Measurements from ENCODE around the gene MYO7A. TPM values are rescaled to one million over a fixed set of nuclear protein-coding genes. Genes with fewer than 3 reads are reported as not detected.

Gene MYO7A
- total RNA-seq, 1 experiment from 2014 or later, result not detected

DNA sequence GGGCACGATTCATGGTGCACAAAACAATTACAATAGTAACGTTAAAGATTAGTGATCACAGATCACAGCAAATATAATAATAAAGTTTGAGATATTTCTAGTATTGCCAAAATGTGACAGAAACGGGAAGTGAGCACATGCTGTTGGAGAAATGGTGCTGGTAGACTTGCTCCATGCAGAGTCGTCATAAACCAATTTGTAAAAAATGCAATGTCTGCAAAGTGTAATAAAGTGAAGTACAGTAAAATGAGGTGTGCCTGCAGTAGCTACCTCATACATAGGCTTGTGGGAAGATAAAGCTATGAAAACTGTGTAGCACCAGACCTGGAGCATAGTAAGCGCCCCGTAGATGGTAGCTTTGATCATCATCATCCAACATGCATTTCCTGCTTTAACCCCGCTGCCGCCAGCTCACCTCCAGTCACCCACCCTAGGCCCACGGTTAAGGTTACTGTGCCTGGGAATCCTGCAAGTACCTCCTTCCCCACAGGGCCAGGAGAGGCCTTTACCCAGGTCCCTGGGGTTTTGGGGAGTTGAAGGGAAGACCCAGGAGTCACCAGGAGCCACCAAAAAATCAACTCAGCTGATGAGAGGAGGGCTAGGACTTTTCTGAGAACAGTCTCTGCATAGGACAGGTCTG is 59.2 kb downstream of the MYO7A start:
- in situ Hi-C loops (cut with HindIII; ENCODE audit: low pct_unique_long_range_greater_than_20kb, low sequenced_read_pairs), result no loop called here
- DNase-seq (ENCODE audit: low read depth), result no peak

DNA sequence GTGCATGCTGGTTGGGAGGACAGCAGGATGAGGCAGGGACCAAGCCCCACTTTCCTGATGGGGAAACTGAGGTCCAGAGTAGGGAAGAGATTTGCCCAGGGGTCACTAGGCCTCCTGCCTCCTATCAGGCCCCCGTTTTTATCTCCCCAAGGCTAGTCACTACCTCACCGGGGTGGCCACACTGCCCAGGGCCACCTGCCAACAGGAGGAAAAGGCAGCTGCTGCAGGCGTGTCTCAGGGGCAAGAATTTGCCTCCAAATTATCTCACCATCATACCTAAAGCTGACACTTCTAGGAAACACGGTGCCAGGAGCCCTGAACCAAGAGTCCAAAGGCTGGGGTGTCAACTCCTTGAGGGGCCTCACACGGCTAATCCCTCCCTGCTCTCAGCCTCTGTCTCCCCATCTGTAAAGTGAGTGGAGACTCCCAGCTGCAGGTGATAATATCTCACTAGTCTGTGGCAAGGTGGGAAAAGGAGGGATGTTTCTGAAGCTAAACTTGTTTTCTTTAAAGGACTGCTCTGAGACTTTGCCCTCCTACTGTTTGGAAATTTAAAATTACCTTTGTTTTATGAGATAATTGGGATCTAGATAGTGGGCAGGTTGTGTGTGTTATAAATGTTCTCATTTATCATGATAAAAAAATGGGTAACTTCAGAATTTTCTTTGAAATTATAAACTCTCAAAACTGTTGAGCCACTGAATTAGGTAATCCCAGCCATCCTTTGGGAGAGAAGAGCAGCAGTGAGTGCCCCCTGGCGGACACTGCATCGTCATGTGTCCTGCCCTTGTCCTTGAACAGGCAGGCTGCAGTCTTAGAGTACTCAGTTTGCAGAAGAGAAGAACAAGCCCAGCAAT is 60.0 kb downstream of the MYO7A start:
- DNase-seq (ENCODE audit: low read depth), result peak; percentile 35
- in situ Hi-C loops (cut with HindIII; ENCODE audit: low pct_unique_long_range_greater_than_20kb, low sequenced_read_pairs), result no loop called here

- in situ Hi-C loops (cut with HindIII; ENCODE audit: low pct_unique_long_range_greater_than_20kb, low sequenced_read_pairs), result no loop called here
- DNase-seq (ENCODE audit: low read depth), result no peak
Observed at GRCh38 chr11:77188633-77189491, 60.8 kb downstream of the MYO7A start.

- DNase-seq (ENCODE audit: low read depth), result no peak
- in situ Hi-C loops (cut with HindIII; ENCODE audit: low pct_unique_long_range_greater_than_20kb, low sequenced_read_pairs), result no loop called here
Observed at GRCh38 chr11:77189588-77190210, 61.7 kb downstream of the MYO7A start.

DNA sequence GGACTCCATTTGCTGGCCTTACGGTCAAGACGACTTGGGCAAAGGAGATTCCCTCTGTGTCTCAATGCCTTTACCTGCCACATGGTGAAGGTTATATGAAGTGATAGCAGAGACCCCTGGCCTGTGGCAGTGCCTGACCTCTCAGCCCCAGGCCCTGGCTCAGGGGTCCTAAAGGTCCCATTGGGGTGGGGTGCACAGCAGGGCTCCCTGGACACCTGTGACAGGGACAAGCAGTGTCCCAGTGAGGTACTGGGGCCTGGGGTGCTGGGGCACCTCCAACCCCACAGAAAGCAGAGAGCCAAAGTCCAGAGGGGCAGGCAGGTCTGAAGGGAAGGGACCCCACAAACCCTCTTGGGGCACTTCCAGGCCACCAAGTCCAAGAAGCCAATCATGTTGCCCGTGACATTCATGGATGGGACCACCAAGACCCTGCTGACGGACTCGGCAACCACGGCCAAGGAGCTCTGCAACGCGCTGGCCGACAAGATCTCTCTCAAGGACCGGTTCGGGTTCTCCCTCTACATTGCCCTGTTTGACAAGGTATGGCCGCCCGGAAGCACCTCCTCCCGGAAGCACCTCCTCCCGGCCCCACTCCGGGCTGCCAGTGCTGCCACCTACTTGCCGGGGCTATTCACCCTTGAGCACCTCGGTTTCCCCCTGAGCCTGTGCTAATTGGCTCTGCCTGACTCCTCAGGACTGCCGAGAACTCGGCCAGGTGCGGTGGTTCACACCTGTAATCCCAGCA is 62.5 kb downstream of the MYO7A start:
- DNase-seq (ENCODE audit: low read depth), result no peak
- in situ Hi-C loops (cut with HindIII; ENCODE audit: low pct_unique_long_range_greater_than_20kb, low sequenced_read_pairs), result no loop called here

DNA sequence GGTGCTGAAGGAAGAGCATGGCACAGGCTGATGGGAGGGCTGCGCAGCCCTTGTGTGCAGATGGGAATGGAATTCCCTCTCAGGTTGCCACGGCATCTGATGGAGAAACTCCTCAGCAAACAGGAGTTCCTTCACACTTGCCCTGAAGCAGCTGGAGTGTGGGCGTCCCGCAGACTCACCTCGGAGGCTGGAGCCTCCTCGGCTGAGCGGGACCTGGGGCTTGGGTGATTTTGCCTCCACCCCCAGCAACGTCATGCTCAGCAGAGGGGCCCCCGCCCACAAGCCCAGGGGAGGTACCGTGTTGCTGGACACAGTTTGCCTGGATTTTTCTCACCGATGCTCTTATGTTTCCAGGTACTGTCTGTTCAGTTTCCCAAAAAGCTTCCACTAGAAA is 63.4 kb downstream of the MYO7A start:
- DNase-seq (ENCODE audit: low read depth), result no peak
- in situ Hi-C loops (cut with HindIII; ENCODE audit: low pct_unique_long_range_greater_than_20kb, low sequenced_read_pairs), result no loop called here

- no peak for DNase-seq (ENCODE audit: low read depth)
- in situ Hi-C loops (cut with HindIII; ENCODE audit: low pct_unique_long_range_greater_than_20kb, low sequenced_read_pairs), result no loop called here
Observed at GRCh38 chr11:77191823-77192495, 63.9 kb downstream of the MYO7A start.

DNA sequence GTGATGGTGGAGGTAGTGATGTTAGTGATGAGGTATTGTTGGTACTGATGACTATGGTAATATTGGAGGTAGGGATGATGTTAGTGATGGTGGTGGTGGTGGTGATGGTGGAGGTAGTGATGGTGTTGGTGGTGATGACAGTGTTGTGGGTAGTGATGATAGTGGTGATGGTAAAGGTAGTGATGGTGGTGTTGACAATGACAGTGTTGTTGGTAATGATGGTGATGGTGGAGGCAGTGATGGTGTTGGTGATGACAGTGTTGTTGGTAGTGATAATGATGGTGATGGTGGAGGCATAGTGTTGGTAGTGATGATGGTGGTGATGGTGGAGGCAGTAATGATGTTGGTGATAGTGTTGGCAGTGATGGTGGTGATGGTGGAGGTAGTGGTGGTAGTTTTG is 65.1 kb downstream of the MYO7A start:
- in situ Hi-C loops (cut with HindIII; ENCODE audit: low pct_unique_long_range_greater_than_20kb, low sequenced_read_pairs), result no loop called here
- no peak for DNase-seq (ENCODE audit: low read depth)

GRCh38 chr11:77193911-77194830 is 66.1 kb downstream of the MYO7A start:
- no peak for DNase-seq (ENCODE audit: low read depth)
- in situ Hi-C loops (cut with HindIII; ENCODE audit: low pct_unique_long_range_greater_than_20kb, low sequenced_read_pairs), result no loop called here

GRCh38 chr11:77195071-77195755 is 67.2 kb downstream of the MYO7A start:
- no peak for DNase-seq (ENCODE audit: low read depth)
- in situ Hi-C loops (cut with HindIII; ENCODE audit: low pct_unique_long_range_greater_than_20kb, low sequenced_read_pairs), result no loop called here

DNA sequence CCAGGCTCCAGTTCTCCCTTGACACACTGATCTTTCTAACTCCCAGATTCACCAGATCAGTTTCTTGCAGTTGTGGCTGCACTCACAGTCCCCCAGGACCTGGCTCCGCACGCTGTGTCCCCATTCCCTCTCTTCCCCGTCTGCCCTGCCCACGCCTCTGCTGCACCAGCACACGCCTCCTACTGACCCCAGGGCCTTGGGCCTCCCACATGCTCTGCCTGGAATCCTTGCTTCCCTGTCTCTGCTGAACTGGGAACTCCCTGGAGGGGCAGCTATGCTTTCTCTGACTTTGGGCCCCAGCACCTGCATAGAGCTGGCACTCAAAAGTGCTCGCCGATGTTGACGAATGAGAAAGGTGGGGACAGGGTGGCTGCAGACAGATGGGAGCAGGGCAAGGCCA is 68.9 kb downstream of the MYO7A start:
- in situ Hi-C loops (cut with HindIII; ENCODE audit: low pct_unique_long_range_greater_than_20kb, low sequenced_read_pairs), result no loop called here

DNA sequence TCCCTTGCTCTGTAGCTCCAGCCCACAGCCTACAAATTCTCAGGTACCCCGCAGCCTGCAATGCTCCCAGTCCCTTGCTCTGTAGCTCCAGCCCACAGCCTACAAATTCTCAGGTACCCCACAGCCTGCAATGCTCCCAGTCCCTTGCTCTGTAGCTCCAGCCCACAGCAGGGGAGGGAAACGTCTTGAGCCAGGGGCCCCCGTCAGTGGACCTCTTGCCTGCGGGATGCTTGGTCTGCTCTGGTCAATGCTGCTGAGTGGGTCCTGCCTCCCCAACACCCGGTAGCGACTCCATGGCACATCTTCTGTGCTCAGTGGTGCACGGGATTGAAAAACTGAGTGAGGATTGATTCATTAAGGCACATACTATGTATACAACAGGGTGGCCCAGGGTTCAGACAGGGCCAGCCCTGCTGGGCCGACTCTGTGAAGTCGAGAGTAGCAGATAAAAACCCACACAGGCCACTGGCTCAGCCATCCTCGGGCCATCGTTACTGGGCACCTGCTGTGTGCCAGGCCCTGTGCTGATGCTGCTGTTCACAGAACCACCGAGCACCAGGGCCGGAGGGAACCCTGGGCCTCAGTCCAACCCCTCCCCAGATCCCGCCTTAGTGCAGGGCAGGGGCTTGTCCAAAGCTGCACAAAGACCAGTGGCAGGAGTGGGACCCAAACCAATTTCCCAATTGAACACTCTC is 69.7 kb downstream of the MYO7A start:
- in situ Hi-C loops (cut with HindIII; ENCODE audit: low pct_unique_long_range_greater_than_20kb, low sequenced_read_pairs), result no loop called here
- DNase-seq (ENCODE audit: low read depth), result no peak

More for the DNA sequence above, 68.9 kb downstream of the MYO7A start:
- DNase-seq (ENCODE audit: low read depth), result no peak

DNA sequence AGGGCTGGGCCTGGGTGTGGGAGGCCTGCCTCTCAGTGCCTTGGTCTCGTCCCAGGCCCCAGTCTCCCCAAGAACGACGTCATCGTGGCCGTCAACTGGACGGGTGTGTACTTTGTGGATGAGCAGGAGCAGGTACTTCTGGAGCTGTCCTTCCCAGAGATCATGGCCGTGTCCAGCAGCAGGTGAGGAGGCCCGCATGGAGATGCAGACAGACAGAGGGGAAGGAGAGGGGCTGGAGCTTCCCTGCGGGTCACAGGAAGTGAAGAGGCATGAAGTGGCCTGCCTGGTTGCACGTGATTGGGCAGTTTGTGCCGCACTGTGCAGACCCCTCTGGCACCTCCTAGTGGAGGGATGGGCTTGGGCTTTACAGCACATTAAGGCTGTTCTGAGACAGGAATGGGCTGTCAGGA is 70.4 kb downstream of the MYO7A start:
- in situ Hi-C loops (cut with HindIII; ENCODE audit: low pct_unique_long_range_greater_than_20kb, low sequenced_read_pairs), result no loop called here

DNA sequence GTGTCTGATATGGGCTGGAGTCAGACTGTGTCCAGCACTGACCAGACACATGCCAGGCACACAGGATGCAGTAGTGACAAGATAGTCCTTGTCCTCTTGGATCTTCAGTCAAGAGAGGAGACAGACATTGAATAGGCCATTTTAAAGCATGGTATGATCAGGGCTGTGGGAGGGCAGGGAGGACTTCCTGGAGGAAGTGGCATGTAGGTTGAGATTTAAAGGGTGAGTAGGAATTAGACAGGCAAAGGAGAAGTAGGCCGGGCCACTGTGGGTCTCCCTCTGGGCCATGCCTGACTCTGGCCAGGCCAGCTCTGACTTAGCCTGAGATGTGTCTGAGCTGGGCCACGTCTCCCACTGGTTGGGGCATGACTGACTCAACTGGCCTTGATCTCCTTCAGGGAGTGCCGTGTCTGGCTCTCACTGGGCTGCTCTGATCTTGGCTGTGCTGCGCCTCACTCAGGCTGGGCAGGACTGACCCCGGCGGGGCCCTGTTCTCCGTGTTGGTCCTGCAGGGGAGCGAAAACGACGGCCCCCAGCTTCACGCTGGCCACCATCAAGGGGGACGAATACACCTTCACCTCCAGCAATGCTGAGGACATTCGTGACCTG is 71.2 kb downstream of the MYO7A start:
- in situ Hi-C loops (cut with HindIII; ENCODE audit: low pct_unique_long_range_greater_than_20kb, low sequenced_read_pairs), result no loop called here

More for the DNA sequence above, 70.4 kb downstream of the MYO7A start:
- DNase-seq (ENCODE audit: low read depth), result no peak

More for the DNA sequence above, 71.2 kb downstream of the MYO7A start:
- no peak for DNase-seq (ENCODE audit: low read depth)

Measured in Caki2 (cell line).